ENCODE results near the gene C11orf24. TPM values are rescaled to one million over a fixed set of nuclear protein-coding genes. Genes with fewer than 3 reads are reported as not detected.
A peak's percentile ranks its signal among the peaks of the same experiment; 100 is the strongest.

Gene C11orf24
- total RNA-seq, 1 donor from 2014 or later = 9.7 TPM

DNA sequence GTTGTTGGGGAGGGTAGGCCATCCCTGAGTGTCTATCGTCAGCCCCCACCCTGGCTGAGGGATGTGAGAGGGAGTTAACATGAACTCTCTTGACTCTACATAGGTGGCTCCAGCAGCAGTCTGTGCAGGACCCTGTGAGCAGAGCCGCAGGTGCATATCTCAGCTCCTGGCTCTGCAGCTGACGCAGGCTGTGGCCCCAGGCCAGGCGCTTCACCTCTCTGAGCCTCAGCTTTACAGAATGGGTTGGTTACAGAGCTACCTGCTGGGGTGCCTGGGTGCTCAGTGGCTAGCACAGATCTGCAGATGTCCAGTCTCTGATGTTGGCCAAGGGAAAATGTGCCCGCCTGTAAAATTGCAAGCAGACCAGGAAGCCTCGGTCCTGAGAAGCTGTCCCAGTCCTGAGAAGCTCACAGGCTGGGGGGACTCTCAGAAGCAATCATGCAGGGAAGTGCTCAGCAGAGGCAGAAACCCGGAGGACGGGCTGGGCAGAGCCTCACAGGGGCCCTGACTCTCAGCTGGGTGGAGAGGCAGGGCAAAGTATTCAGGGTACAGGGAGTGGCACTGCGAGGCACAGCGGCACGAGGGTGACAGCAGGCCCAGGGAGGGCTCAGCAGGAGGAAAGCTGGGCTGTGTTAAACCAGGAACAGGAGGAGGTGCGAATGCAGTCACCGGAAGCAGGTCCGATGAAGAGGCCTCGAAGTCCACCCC is 24.7 kb upstream of the C11orf24 start:
- H3K4me3 ChIP-seq = no peak overlapping the region
- peak overlapping the region; percentile 43 for H2AFZ ChIP-seq (replicated peaks)
- no peaks in the 10 kb centered on the region for H3K4me1 ChIP-seq
- no peaks in the 10 kb centered on the region for H3K36me3 ChIP-seq
- Mint-ChIP-seq H3K4me3 (no peak overlapping the region), H3K36me3 (no peaks in the 10 kb centered on the region), H3K27me3 (ENCODE audit: insufficient read depth, low read depth) (peaks cover 2% of the 10 kb centered on the region), H3K4me1 (no peaks in the 10 kb centered on the region), H3K9me3 (no peaks in the 10 kb centered on the region), H3K27ac (no peak overlapping the region)
- no peaks in the 10 kb centered on the region for H4K20me1 ChIP-seq (ENCODE audit: low read depth)
- no peaks in the 10 kb centered on the region for H3K27me3 ChIP-seq
- DNase-seq (ENCODE audit: low spot score) = no peak
- no peaks in the 10 kb centered on the region for H3K79me2 ChIP-seq (ENCODE audit: low read depth)
- H3K9me3 ChIP-seq (ENCODE audit: low read depth) = no peaks in the 10 kb centered on the region
- no peak overlapping the region for H3K9ac ChIP-seq
- TF ChIP-seq, protein P1, sequence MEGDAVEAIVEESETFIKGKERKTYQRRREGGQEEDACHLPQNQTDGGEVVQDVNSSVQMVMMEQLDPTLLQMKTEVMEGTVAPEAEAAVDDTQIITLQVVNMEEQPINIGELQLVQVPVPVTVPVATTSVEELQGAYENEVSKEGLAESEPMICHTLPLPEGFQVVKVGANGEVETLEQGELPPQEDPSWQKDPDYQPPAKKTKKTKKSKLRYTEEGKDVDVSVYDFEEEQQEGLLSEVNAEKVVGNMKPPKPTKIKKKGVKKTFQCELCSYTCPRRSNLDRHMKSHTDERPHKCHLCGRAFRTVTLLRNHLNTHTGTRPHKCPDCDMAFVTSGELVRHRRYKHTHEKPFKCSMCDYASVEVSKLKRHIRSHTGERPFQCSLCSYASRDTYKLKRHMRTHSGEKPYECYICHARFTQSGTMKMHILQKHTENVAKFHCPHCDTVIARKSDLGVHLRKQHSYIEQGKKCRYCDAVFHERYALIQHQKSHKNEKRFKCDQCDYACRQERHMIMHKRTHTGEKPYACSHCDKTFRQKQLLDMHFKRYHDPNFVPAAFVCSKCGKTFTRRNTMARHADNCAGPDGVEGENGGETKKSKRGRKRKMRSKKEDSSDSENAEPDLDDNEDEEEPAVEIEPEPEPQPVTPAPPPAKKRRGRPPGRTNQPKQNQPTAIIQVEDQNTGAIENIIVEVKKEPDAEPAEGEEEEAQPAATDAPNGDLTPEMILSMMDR (IDR thresholded peaks at IDR 0.05) = no peak
- TF ChIP-seq EZH2 (IDR thresholded peaks at IDR 0.05) (no peak), EZH2phosphoT487 (IDR thresholded peaks at IDR 0.05) (no peak)
- H3K4me2 ChIP-seq = no peak overlapping the region
- no peak overlapping the region for H3K27ac ChIP-seq
- H3F3A ChIP-seq (ENCODE audit: low read depth) = no peaks in the 10 kb centered on the region

DNA sequence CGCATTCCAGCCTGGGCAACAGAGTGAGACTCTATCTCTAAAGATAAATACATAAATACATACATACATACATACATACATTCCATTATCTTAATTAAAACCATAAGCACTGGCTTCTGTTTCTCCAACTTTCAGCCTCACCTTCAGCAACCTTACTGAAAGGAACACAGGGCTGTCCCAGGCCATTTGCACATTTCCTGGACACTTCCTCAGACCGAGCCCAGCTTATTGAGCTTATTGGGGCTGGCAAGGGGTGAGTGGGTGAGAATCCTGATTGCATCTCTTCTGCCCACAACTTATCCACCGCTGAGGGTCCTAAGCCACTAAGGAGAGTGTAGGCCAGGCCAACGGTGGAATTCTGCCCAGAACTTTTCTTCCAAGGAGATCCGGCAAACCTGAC is 24.2 kb upstream of the C11orf24 start:
- H2AFZ ChIP-seq (replicated peaks) = no peak overlapping the region
- no peak overlapping the region for H3K27ac Mint-ChIP-seq
- no peaks in the 10 kb centered on the region for H3K4me1 ChIP-seq
- TF ChIP-seq, protein P1 (IDR thresholded peaks at IDR 0.05) = no peak
- no peak for TF ChIP-seq EZH2phosphoT487 (IDR thresholded peaks at IDR 0.05)
- no peaks in the 10 kb centered on the region for H4K20me1 ChIP-seq (ENCODE audit: low read depth)
- no peaks in the 10 kb centered on the region for H3K4me1 Mint-ChIP-seq
- no peak for DNase-seq (ENCODE audit: low spot score)
- H3K27ac ChIP-seq = no peak overlapping the region
- no peaks in the 10 kb centered on the region for H3K36me3 ChIP-seq
- H3K27me3 ChIP-seq = no peaks in the 10 kb centered on the region
- no peak overlapping the region for H3K4me3 ChIP-seq
- peaks cover 2% of the 10 kb centered on the region for H3K27me3 Mint-ChIP-seq (ENCODE audit: insufficient read depth, low read depth)
- H3K4me2 ChIP-seq = no peak overlapping the region
- no peaks in the 10 kb centered on the region for H3K9me3 ChIP-seq (ENCODE audit: low read depth)
- no peak overlapping the region for H3K4me3 Mint-ChIP-seq
- no peak overlapping the region for H3K9ac ChIP-seq
- H3K9me3 Mint-ChIP-seq = no peaks in the 10 kb centered on the region
- no peaks in the 10 kb centered on the region for H3K79me2 ChIP-seq (ENCODE audit: low read depth)
- no peaks in the 10 kb centered on the region for H3K36me3 Mint-ChIP-seq
- no peaks in the 10 kb centered on the region for H3F3A ChIP-seq (ENCODE audit: low read depth)

DNA sequence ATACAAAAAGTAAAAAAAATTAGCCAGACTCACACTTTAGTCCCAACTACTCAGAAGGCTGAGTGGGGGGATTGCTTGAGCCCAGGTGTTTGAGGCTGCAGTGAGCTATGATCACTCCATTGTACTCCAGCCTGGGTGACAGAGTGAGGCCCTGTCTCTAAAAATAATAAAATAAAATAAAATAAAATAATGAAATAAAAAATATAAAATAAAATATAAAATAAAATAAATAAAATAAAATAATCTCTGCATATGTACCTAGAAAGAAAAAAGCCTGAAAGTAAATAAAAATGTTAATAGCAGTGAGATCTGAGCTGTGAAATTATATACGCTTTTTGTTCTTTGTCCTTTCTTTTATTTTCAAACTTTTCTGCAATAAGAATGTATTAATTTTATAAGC is 23.5 kb upstream of the C11orf24 start:
- no peaks in the 10 kb centered on the region for H3F3A ChIP-seq (ENCODE audit: low read depth)
- H2AFZ ChIP-seq (replicated peaks) = no peak overlapping the region
- H3K4me1 Mint-ChIP-seq = no peaks in the 10 kb centered on the region

More for the DNA sequence above, 23.5 kb upstream of the C11orf24 start:
- no peak overlapping the region for H3K4me3 ChIP-seq
- Mint-ChIP-seq H3K27ac (no peak overlapping the region), H3K4me3 (no peak overlapping the region), H3K9me3 (no peaks in the 10 kb centered on the region), H3K27me3 (ENCODE audit: insufficient read depth, low read depth) (peaks cover 2% of the 10 kb centered on the region), H3K36me3 (no peaks in the 10 kb centered on the region)
- TF ChIP-seq, protein P1 (IDR thresholded peaks at IDR 0.05) = no peak
- no peak for TF ChIP-seq EZH2 (IDR thresholded peaks at IDR 0.05)
- no peak for TF ChIP-seq EZH2phosphoT487 (IDR thresholded peaks at IDR 0.05)
- no peaks in the 10 kb centered on the region for H3K9me3 ChIP-seq (ENCODE audit: low read depth)
- H4K20me1 ChIP-seq (ENCODE audit: low read depth) = no peaks in the 10 kb centered on the region
- H3K36me3 ChIP-seq = no peaks in the 10 kb centered on the region
- H3K4me1 ChIP-seq = no peaks in the 10 kb centered on the region
- H3K9ac ChIP-seq = no peak overlapping the region
- H3K79me2 ChIP-seq (ENCODE audit: low read depth) = no peaks in the 10 kb centered on the region
- no peak overlapping the region for H3K4me2 ChIP-seq
- no peak for DNase-seq (ENCODE audit: low spot score)
- no peaks in the 10 kb centered on the region for H3K27me3 ChIP-seq
- no peak overlapping the region for H3K27ac ChIP-seq

Data from neural progenitor cell (in vitro differentiated cells).